Stimulated activated naive CD8-positive, alpha-beta T cell treated with anti-CD3 and anti-CD28 coated beads, Interleukin-15, Interleukin-2, amounts not matched to agents 100 ng/mL and 50 ng/mL, for 24 hours (primary cell): ENCODE data around the gene EGFL7.
"Not testable (repeated sequence)": the region's sequence is repeated elsewhere in the genome, so short reads cannot be mapped to it uniquely, and the experiment has no call there.

ENCODE experiments used
- H3K27ac Mint-ChIP-seq: one replicate; pipeline ENCODE4 v1.8.0; 2021; ENCODE audit warnings: mild to moderate bottlenecking, mixed read lengths
- H3K27me3 Mint-ChIP-seq: one replicate; pipeline ENCODE4 v1.8.0; 2021; ENCODE audit warnings: mixed read lengths
- H3K36me3 Mint-ChIP-seq: one replicate; pipeline ENCODE4 v1.8.0; 2021; ENCODE audit warnings: low read depth, mixed read lengths
- H3K4me1 Mint-ChIP-seq: one replicate; pipeline ENCODE4 v1.8.0; 2021; ENCODE audit warnings: low read depth, mixed read lengths
- H3K4me3 Mint-ChIP-seq: one replicate; pipeline ENCODE4 v1.8.0; 2021; ENCODE audit warnings: mild to moderate bottlenecking, mixed read lengths
- H3K9me3 Mint-ChIP-seq: one replicate; pipeline ENCODE4 v1.8.0; 2021; ENCODE audit warnings: mixed read lengths

The EGFL7 gene

GRCh38 chr9:136629879-136630661, 32.6 kb upstream of the EGFL7 start:
- Mint-ChIP-seq H3K36me3 (no peaks in the 10 kb centered on the region), H3K27me3 (no peaks in the 10 kb centered on the region), H3K27ac (no peak overlapping the region), H3K4me1 (no peaks in the 10 kb centered on the region), H3K4me3 (no peak overlapping the region), H3K9me3 (no peaks in the 10 kb centered on the region)

- Mint-ChIP-seq H3K4me3 (no peak overlapping the region), H3K36me3 (no peaks in the 10 kb centered on the region), H3K9me3 (no peaks in the 10 kb centered on the region), H3K4me1 (no peaks in the 10 kb centered on the region), H3K27ac (no peak overlapping the region), H3K27me3 (no peaks in the 10 kb centered on the region)
Measured at GRCh38 chr9:136630662-136630992, 32.1 kb upstream of the EGFL7 start.

GRCh38 chr9:136631038-136632000, 31.4 kb upstream of the EGFL7 start:
- no peaks in the 10 kb centered on the region for H3K4me1 Mint-ChIP-seq
- no peak overlapping the region for H3K27ac Mint-ChIP-seq
- H3K36me3 Mint-ChIP-seq, result no peaks in the 10 kb centered on the region
- no peak overlapping the region for H3K4me3 Mint-ChIP-seq
- no peaks in the 10 kb centered on the region for H3K9me3 Mint-ChIP-seq
- H3K27me3 Mint-ChIP-seq, result no peaks in the 10 kb centered on the region

- H3K4me1 Mint-ChIP-seq, H3K27ac Mint-ChIP-seq, H3K4me3 Mint-ChIP-seq, H3K9me3 Mint-ChIP-seq, H3K27me3 Mint-ChIP-seq, H3K36me3 Mint-ChIP-seq: not testable (repeated sequence)
Measured at GRCh38 chr9:136632072-136632471, 30.6 kb upstream of the EGFL7 start.

- H3K27me3 Mint-ChIP-seq, H3K9me3 Mint-ChIP-seq, H3K4me1 Mint-ChIP-seq, H3K36me3 Mint-ChIP-seq, H3K27ac Mint-ChIP-seq, H3K4me3 Mint-ChIP-seq: not testable (repeated sequence)
Measured at GRCh38 chr9:136632491-136633106, 30.1 kb upstream of the EGFL7 start.

- Mint-ChIP-seq H3K4me1 (no peaks in the 10 kb centered on the region), H3K9me3 (no peaks in the 10 kb centered on the region), H3K27me3 (no peaks in the 10 kb centered on the region), H3K27ac (no peak overlapping the region), H3K36me3 (no peaks in the 10 kb centered on the region), H3K4me3 (no peak overlapping the region)
Measured at GRCh38 chr9:136634904-136635303, 27.8 kb upstream of the EGFL7 start.

- H3K27me3 Mint-ChIP-seq, result peaks cover 16% of the 10 kb centered on the region
- H3K27ac Mint-ChIP-seq, result no peak overlapping the region
- peaks cover 7% of the 10 kb centered on the region for H3K4me1 Mint-ChIP-seq
- H3K4me3 Mint-ChIP-seq, result no peak overlapping the region
- no peaks in the 10 kb centered on the region for H3K36me3 Mint-ChIP-seq
- H3K9me3 Mint-ChIP-seq, result no peaks in the 10 kb centered on the region
Measured at GRCh38 chr9:136640171-136641111, 22.3 kb upstream of the EGFL7 start.

- Mint-ChIP-seq H3K4me1 (peaks cover 7% of the 10 kb centered on the region), H3K27ac (no peak overlapping the region), H3K27me3 (peaks cover 20% of the 10 kb centered on the region), H3K4me3 (no peak overlapping the region), H3K36me3 (no peaks in the 10 kb centered on the region), H3K9me3 (no peaks in the 10 kb centered on the region)
Measured at GRCh38 chr9:136642439-136642921, 20.2 kb upstream of the EGFL7 start.

- Mint-ChIP-seq H3K27me3 (peaks cover 24% of the 10 kb centered on the region), H3K9me3 (no peaks in the 10 kb centered on the region), H3K4me3 (no peak overlapping the region), H3K27ac (no peak overlapping the region), H3K36me3 (no peaks in the 10 kb centered on the region), H3K4me1 (peaks cover 7% of the 10 kb centered on the region)
Measured at GRCh38 chr9:136643596-136644342, 18.9 kb upstream of the EGFL7 start.

- Mint-ChIP-seq H3K36me3 (no peaks in the 10 kb centered on the region), H3K9me3 (no peaks in the 10 kb centered on the region), H3K4me1 (peaks cover 7% of the 10 kb centered on the region)
Measured at GRCh38 chr9:136644343-136644592, 18.4 kb upstream of the EGFL7 start.

GRCh38 chr9:136644593-136645351, 17.9 kb upstream of the EGFL7 start:
- Mint-ChIP-seq H3K36me3 (no peaks in the 10 kb centered on the region), H3K9me3 (no peaks in the 10 kb centered on the region), H3K27ac (no peak overlapping the region), H3K4me3 (no peak overlapping the region), H3K4me1 (peaks cover 7% of the 10 kb centered on the region), H3K27me3 (peaks cover 25% of the 10 kb centered on the region)

More at GRCh38 chr9:136644343-136644592, 18.4 kb upstream of the EGFL7 start:
- Mint-ChIP-seq H3K4me3 (no peak overlapping the region), H3K27ac (no peak overlapping the region), H3K27me3 (peaks cover 25% of the 10 kb centered on the region)

- H3K27me3 Mint-ChIP-seq, result peaks cover 25% of the 10 kb centered on the region
- H3K4me1 Mint-ChIP-seq, result peaks cover 7% of the 10 kb centered on the region
- no peak overlapping the region for H3K27ac Mint-ChIP-seq
- H3K4me3 Mint-ChIP-seq, result no peak overlapping the region
- H3K9me3 Mint-ChIP-seq, result no peaks in the 10 kb centered on the region
- H3K36me3 Mint-ChIP-seq, result no peaks in the 10 kb centered on the region
Measured at GRCh38 chr9:136645352-136645902, 17.3 kb upstream of the EGFL7 start.
